ENCODE results near the gene CLDN25.

CLDN25 gene

DNA sequence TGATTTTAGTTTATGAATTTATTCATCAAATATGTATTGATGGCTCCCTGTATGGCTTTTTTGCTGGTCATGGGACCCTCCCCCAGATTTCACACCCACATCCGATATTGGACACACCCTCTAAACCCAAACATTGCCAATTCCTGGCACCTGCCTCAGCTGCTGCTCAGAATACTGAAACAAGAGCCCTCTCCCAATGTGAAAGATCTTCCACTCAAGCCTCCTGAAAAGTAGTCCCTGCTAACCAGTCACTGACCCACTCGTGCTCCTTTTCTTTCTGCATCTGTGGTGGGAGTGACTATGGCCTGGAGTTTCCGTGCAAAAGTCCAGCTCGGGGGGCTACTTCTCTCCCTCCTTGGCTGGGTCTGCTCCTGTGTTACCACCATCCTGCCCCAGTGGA is at the start of gene CLDN25:
Gene CLDN25, plus strand, starts transcription at position 301 of the 400 bp plus-strand sequence. Its CDS starts 0 bp downstream, at position 301.
- H3K4me3 ChIP-seq (ENCODE audit: severe bottlenecking) = no peak within 1 kb of the TSS
- ATAC-seq (ENCODE audit: low read depth) = no peak
- H3K27ac ChIP-seq (ENCODE audit: poor library complexity, severe bottlenecking) = no peak within 1 kb of the TSS

GRCh38 chr11:113730887-113731726 is 48.5 kb upstream of the CLDN25 start:
- peaks cover 34% of the 10 kb centered on the region for H3K36me3 ChIP-seq (ENCODE audit: low read depth)

More for the DNA sequence above, at the start of gene CLDN25:
- no peaks in the 10 kb centered on the region for H3K36me3 ChIP-seq (ENCODE audit: low read depth)
- no peak for TF ChIP-seq CTCF (IDR thresholded peaks at IDR 0.05; ENCODE audit: poor library complexity, severe bottlenecking)
- H3K9me3 ChIP-seq (ENCODE audit: severe bottlenecking) = no peaks in the 10 kb centered on the region
- peaks cover 7% of the 10 kb centered on the region for H3K4me1 ChIP-seq (ENCODE audit: insufficient read depth, poor library complexity, severe bottlenecking)
- DNase-seq (ENCODE audit: low spot score) = no peak
- H3K27me3 ChIP-seq (ENCODE audit: insufficient read depth, poor library complexity, severe bottlenecking) = peaks cover under 1% of the 10 kb centered on the region

GRCh38 chr11:113732092-113732491 is 47.5 kb upstream of the CLDN25 start:
- Histone ChIP-seq H3K4me3 (ENCODE audit: severe bottlenecking) (no peak overlapping the region), H3K4me1 (ENCODE audit: insufficient read depth, poor library complexity, severe bottlenecking) (no peaks in the 10 kb centered on the region), H3K9me3 (ENCODE audit: severe bottlenecking) (no peaks in the 10 kb centered on the region), H3K27me3 (ENCODE audit: insufficient read depth, poor library complexity, severe bottlenecking) (no peaks in the 10 kb centered on the region), H3K36me3 (ENCODE audit: low read depth) (peaks cover 44% of the 10 kb centered on the region), H3K27ac (ENCODE audit: poor library complexity, severe bottlenecking) (no peak overlapping the region)
- no peak for TF ChIP-seq CTCF (IDR thresholded peaks at IDR 0.05; ENCODE audit: poor library complexity, severe bottlenecking)
- DNase-seq (ENCODE audit: low spot score) = no peak
- ATAC-seq (ENCODE audit: low read depth) = no peak

More at GRCh38 chr11:113730887-113731726, 48.5 kb upstream of the CLDN25 start:
- H3K9me3 ChIP-seq (ENCODE audit: severe bottlenecking) = no peaks in the 10 kb centered on the region
- H3K27ac ChIP-seq (ENCODE audit: poor library complexity, severe bottlenecking) = no peak overlapping the region
- no peaks in the 10 kb centered on the region for H3K27me3 ChIP-seq (ENCODE audit: insufficient read depth, poor library complexity, severe bottlenecking)
- ATAC-seq (ENCODE audit: low read depth) (peak; percentile 79), DNase-seq (ENCODE audit: low spot score) (no peak)
- TF ChIP-seq CTCF (IDR thresholded peaks at IDR 0.05; ENCODE audit: poor library complexity, severe bottlenecking) = peak; percentile 75
- no peak overlapping the region for H3K4me3 ChIP-seq (ENCODE audit: severe bottlenecking)
- no peaks in the 10 kb centered on the region for H3K4me1 ChIP-seq (ENCODE audit: insufficient read depth, poor library complexity, severe bottlenecking)

GRCh38 chr11:113736323-113736722 is 43.3 kb upstream of the CLDN25 start:
- H3K27ac ChIP-seq (ENCODE audit: poor library complexity, severe bottlenecking) = no peak overlapping the region
- no peaks in the 10 kb centered on the region for H3K4me1 ChIP-seq (ENCODE audit: insufficient read depth, poor library complexity, severe bottlenecking)
- no peaks in the 10 kb centered on the region for H3K9me3 ChIP-seq (ENCODE audit: severe bottlenecking)
- H3K4me3 ChIP-seq (ENCODE audit: severe bottlenecking) = no peak overlapping the region
- ATAC-seq (ENCODE audit: low read depth) (no peak), DNase-seq (ENCODE audit: low spot score) (no peak)
- TF ChIP-seq CTCF (IDR thresholded peaks at IDR 0.05; ENCODE audit: poor library complexity, severe bottlenecking) = no peak
- H3K36me3 ChIP-seq (ENCODE audit: low read depth) = peaks cover 86% of the 10 kb centered on the region
- H3K27me3 ChIP-seq (ENCODE audit: insufficient read depth, poor library complexity, severe bottlenecking) = no peaks in the 10 kb centered on the region

GRCh38 chr11:113752932-113753331 is 26.7 kb upstream of the CLDN25 start:
- H3K9me3 ChIP-seq (ENCODE audit: severe bottlenecking) = no peaks in the 10 kb centered on the region
- DNase-seq (ENCODE audit: low spot score) (no peak), ATAC-seq (ENCODE audit: low read depth) (no peak)
- no peaks in the 10 kb centered on the region for H3K27me3 ChIP-seq (ENCODE audit: insufficient read depth, poor library complexity, severe bottlenecking)
- no peaks in the 10 kb centered on the region for H3K4me1 ChIP-seq (ENCODE audit: insufficient read depth, poor library complexity, severe bottlenecking)
- H3K27ac ChIP-seq (ENCODE audit: poor library complexity, severe bottlenecking) = no peak overlapping the region
- no peak overlapping the region for H3K4me3 ChIP-seq (ENCODE audit: severe bottlenecking)
- peaks cover 85% of the 10 kb centered on the region for H3K36me3 ChIP-seq (ENCODE audit: low read depth)
- no peak for TF ChIP-seq CTCF (IDR thresholded peaks at IDR 0.05; ENCODE audit: poor library complexity, severe bottlenecking)

All from RWPE2 (cell line).